Right atrium auricular region (tissue), 2 donors: Measurements from ENCODE around the gene STARD3. TPM values are rescaled to one million over a fixed set of nuclear protein-coding genes. Genes with fewer than 3 reads are reported as not detected.
A peak's percentile ranks its signal among the peaks of the same experiment; 100 is the strongest.

Experiments used
- DNase-seq: peaks from one replicate; pipeline ENCODE4 v3.0.0-alpha.2; 2019; ENCODE audit warnings: low spot score
- H3K27ac ChIP-seq, 2 donors: fragments of 200-600 bp; sonication (generic); 1 replicate in 1 of 2; 2 replicates in 1 of 2; pipeline ENCODE4 v1.5.1; 2016 to 2019
- H3K27me3 ChIP-seq, 2 donors: fragments of 200-600 bp; sonication (generic); one replicate each; pipeline versions ENCODE4 v1.5.1 to v1.6.0; 2017 to 2019
- H3K36me3 ChIP-seq: fragments of 200-600 bp; sonication (generic); one replicate; pipeline ENCODE4 v1.5.1; 2016
- H3K4me1 ChIP-seq, 2 donors: fragments of 200-600 bp; sonication (generic); one replicate each; pipeline versions ENCODE4 v1.5.1 to v1.6.0; 2017 to 2019
- H3K4me3 ChIP-seq, 2 donors: fragments of 200-600 bp; sonication (generic); 1 replicate in 1 of 2; 2 replicates in 1 of 2; pipeline ENCODE4 v1.5.1; 2017 to 2019; ENCODE audit warnings: mild to moderate bottlenecking in 1 of 2, moderate library complexity in 1 of 2
- H3K9me3 ChIP-seq, 2 donors: fragments of 200-600 bp; sonication (generic); one replicate each; pipeline ENCODE4 v1.5.1; 2019
- total RNA-seq, 2 donors: library from RNA; depleted of rRNA; stranded (reverse); fragments of >200 nt; gene quantifications; one replicate each; pipeline ENCODE4 v1.1.0, GENCODE V29; 2016
- TF ChIP-seq, protein P1 (sequence below), 2 donors: fragments of 200-600 bp; sonication (generic); IDR thresholded peaks; one replicate each; pipeline ENCODE4 v1.5.1; 2019; ENCODE audit warnings: antibody characterized with exemption in 2 of 2

Gene STARD3
- total RNA-seq, 2 donors from 2014 or later = 18.5 to 22.2 TPM

DNA sequence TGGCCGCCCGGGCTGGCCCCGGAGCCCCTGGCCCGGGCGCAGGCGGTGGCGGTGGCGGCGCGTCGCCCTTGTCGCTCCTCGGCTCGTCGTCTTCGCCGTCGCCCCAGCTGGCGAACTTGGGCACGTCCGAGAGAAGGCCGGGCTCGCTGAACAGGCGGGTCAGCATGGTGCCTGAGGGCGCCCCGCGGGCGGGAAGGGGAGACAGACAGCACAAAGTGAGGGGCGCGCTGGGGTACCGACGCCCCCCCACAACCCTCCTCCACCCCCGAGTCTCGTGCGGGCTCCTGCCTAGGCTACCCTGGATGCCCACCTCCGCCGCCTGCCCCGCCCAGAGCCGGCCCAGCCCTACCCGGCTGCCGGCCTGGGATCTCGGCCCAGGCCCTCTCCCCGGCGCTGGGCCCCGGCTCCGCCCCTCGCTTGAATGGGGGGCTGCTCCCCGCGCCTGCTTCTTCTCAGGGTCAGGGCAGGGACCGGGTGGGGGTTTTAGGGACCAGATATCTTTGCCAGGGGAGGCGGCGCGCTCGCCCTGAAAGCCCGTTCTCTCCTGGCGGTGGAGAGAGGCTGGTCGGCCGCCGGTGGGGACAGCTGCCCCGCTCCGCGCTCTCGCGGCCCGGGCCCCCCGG lies 30.4 kb upstream of the STARD3 start:
- Histone ChIP-seq H3K9me3 (no peaks in the 10 kb centered on the region), H3K27ac (no peak overlapping the region), H3K27me3 (peaks cover 43 to 52% of the 10 kb centered on the region in 2 donors), H3K4me1 (peaks cover 0 to 42% of the 10 kb centered on the region in 2 donors), H3K4me3 (peak overlapping the region in 1 of 2 donors; percentile 40), H3K36me3 (no peaks in the 10 kb centered on the region)
- DNase-seq = no peak
- TF ChIP-seq, protein P1, sequence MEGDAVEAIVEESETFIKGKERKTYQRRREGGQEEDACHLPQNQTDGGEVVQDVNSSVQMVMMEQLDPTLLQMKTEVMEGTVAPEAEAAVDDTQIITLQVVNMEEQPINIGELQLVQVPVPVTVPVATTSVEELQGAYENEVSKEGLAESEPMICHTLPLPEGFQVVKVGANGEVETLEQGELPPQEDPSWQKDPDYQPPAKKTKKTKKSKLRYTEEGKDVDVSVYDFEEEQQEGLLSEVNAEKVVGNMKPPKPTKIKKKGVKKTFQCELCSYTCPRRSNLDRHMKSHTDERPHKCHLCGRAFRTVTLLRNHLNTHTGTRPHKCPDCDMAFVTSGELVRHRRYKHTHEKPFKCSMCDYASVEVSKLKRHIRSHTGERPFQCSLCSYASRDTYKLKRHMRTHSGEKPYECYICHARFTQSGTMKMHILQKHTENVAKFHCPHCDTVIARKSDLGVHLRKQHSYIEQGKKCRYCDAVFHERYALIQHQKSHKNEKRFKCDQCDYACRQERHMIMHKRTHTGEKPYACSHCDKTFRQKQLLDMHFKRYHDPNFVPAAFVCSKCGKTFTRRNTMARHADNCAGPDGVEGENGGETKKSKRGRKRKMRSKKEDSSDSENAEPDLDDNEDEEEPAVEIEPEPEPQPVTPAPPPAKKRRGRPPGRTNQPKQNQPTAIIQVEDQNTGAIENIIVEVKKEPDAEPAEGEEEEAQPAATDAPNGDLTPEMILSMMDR (IDR thresholded peaks at IDR 0.05) = no peak

DNA sequence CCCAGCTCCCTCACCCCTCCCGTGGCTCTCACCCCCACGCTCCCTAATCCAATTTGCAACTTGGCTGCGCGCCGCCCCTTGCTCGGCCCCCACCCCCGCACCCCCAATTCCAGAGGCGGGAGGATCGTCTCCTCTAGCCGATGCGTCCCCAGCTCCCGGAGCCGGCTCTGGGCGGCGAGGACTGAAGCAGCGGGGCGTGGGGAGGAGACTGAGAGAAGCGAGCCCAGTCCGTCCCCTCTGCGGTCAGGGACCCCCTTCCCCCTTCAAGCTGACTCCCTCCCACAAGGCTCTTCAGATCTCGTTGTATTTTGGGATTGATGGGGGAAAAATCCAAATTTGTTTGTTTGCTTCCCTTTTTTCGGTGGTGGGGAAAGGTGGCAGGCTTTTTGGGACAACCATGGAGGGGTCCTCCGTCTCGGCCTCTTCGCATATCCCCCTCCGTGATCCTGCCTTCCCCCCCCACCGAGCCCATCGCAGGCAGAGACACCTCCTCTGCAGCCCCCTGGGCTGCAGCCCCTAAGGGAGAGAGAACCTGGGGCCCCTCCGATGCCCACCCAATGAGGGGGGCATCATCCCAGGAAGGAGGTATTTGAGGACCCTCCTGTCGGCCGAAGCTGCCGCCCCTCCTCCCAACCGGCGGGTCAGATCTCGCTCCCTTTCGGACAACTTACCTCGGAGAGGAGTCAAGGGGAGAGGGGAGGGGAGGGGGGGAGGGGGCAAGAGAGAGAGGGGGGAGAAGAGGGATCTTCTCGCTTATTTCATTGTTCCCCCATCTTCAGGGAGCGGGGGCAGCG lies 29.7 kb upstream of the STARD3 start:
- no peaks in the 10 kb centered on the region for H3K36me3 ChIP-seq
- DNase-seq = no peak
- H3K27me3 ChIP-seq = peaks cover 42 to 48% of the 10 kb centered on the region in 2 donors

DNA sequence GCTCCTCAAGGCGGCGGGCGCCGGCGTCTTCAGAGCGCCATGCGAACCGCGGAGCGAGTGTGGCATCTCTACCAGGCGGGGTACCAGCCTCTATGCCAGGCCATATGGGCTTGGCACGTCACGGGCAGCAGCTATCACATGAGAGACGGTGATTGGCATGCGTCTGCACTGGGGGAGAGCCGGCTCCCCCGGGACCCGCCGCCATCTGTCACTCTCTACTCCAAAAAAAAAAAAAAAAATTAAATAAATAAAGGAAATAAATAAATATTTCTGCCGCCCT lies 29.2 kb upstream of the STARD3 start, which contains the start of gene NEUROD2:
Gene NEUROD2, minus strand, starts transcription at position 70 of the 280 bp plus-strand sequence. CDS start 1,321 bp downstream, outside the sequence.
- peak within 1 kb of the TSS in 1 of 2 donors; percentile 40 for H3K4me3 ChIP-seq
- H3K4me1 ChIP-seq = peaks cover 0 to 42% of the 10 kb centered on the region in 2 donors
- H3K27ac ChIP-seq = no peak within 1 kb of the TSS
- H3K9me3 ChIP-seq = no peaks in the 10 kb centered on the region
- H3K36me3 ChIP-seq = no peaks in the 10 kb centered on the region
- peaks cover 36 to 48% of the 10 kb centered on the region in 2 donors for H3K27me3 ChIP-seq
- DNase-seq = no peak
- TF ChIP-seq, protein P1 (IDR thresholded peaks at IDR 0.05) = no peak

More for the DNA sequence above, 29.7 kb upstream of the STARD3 start:
- TF ChIP-seq, protein P1 (IDR thresholded peaks at IDR 0.05) = no peak
- Histone ChIP-seq H3K4me3 (peak overlapping the region in 1 of 2 donors; percentile 40), H3K9me3 (no peaks in the 10 kb centered on the region), H3K4me1 (peaks cover 0 to 42% of the 10 kb centered on the region in 2 donors), H3K27ac (no peak overlapping the region)

DNA sequence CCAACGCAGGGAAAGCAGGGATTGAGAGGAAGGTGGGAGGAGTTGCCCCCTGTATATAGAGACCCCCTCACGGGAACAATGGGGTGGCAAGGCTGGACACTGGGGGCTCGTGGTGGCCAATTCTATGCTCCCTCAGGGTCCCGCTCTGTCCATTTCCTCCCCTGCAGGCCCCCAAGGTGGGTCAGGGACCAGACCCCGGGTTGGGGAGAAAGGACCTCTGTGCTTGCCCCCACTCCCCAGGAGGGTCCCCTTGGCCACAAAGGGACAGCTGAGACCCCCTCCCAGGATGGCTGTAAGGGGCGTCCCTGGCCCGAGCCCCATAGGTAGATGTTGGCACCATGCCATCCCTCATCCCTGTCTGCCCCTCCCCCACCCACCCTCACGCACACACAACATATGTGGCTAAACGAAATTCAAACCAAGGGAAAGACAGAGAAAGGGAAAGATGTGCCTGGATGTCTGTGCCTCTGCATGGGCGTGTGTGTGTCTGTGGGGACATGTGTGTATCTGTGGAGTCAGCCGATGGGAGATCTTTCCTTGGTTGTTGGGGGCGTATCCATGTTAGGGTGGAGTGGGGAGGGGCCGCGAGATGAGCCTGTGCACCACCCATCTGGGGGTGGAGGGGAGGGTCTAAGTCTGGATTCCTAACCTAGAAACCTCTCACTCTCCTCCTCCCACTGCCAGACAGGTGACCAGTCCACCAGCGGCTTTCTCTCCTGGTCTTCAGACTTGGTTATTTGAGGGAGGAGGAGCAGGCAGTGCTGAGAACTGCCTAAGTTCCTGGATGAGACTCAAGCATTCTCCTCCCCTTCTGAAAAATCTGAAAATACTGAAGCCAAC lies 28.6 kb upstream of the STARD3 start:
- H3K9me3 ChIP-seq = no peaks in the 10 kb centered on the region
- no peak for DNase-seq
- peaks cover 0 to 42% of the 10 kb centered on the region in 2 donors for H3K4me1 ChIP-seq
- no peak overlapping the region for H3K27ac ChIP-seq
- no peaks in the 10 kb centered on the region for H3K36me3 ChIP-seq
- no peak overlapping the region for H3K4me3 ChIP-seq
- peaks cover 31 to 48% of the 10 kb centered on the region in 2 donors for H3K27me3 ChIP-seq
- TF ChIP-seq, protein P1 (IDR thresholded peaks at IDR 0.05) = no peak

DNA sequence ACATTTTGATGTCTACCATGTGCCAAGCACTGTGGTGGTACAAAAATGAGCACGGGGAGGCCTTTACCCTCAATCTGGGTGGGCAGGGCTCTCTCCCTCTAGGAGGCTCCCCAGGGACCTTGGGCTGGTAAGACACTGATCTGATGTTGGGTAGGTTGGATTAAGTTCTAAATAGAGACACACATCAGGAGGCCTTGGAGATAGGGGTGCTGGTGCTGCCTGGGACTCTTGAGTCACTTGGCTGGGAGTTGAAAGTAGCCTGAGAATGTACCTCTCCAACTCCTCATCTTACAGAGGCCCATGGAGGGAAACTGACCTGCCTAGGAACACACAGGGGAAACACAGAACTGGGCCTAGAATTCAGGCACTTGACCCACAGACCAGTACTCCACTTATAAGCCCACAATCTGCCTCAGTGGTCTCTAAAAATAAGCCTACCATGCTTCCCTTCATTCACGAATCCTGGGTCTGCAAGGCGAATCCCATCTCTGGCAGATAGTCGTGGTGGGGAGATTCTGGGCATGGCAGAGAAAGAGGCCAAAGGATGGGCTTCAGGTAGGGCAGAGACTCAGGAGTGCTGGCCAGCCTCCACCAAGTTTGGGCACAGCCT lies 27.4 kb upstream of the STARD3 start:
- no peaks in the 10 kb centered on the region for H3K36me3 ChIP-seq
- H3K27ac ChIP-seq = no peak overlapping the region
- DNase-seq = no peak
- H3K9me3 ChIP-seq = no peaks in the 10 kb centered on the region
- H3K27me3 ChIP-seq = peaks cover 24 to 37% of the 10 kb centered on the region in 2 donors
- H3K4me3 ChIP-seq = no peak overlapping the region
- H3K4me1 ChIP-seq = peaks cover 0 to 36% of the 10 kb centered on the region in 2 donors
- TF ChIP-seq, protein P1 (IDR thresholded peaks at IDR 0.05) = no peak
